Measurements from ENCODE around the gene TSPAN4. TPM values are rescaled to one million over a fixed set of nuclear protein-coding genes. Genes with fewer than 3 reads are reported as not detected.
A peak's percentile ranks its signal among the peaks of the same experiment; 100 is the strongest.

TSPAN4 gene
- total and polyA plus RNA-seq, 2 donors (not counting 1 experiment from before 2014, with no cell fraction given): 2.9 to 7.4 TPM

DNA sequence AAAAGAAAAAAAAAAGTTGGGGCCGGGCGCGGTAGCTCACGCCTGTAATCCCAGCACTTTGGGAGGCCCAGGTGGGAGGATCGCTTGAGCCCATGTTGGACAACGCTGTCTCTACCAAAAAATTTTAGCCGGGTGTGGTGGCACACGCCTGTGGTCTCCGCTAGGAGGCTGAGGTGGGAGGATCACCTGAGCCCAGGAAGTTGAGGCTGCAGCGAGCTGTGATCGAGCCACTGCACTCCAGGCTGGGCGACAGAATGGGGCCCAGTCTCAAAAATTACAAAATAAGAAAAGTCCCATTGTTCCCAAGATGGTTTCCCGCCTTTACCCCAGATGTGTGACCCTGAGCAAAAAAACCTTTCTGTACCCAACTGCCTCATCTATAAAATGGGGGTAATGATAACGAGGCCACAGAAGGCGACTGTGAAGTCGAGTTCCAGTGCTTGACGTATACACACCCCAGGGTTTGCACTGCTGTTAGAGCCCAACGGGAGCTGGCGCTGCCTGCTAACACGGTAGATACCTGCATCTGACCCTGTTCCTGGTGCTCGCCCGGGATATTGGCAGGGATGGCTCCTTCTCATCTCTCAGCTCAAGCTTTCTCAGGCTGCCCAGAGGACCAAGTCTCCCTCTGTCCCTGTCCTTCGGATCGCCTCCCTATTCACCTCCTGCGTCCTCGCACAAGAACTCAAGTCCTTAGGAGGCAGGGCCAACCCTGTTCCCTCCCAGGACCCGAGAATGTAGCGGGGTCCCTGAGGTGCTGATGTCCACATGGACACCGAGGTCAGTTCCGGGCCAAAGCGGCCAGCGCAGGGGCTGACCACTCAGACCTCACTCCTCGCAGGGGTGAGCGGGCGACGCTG is 34.0 kb upstream of the TSPAN4 start:
- CTCF ChIA-PET: interaction anchor here (1.1 to 2.6 kb wide), 4 partner anchors 10 to 254 kb away, joined by 3 to 14 read pairs (median 4); partner anchors contain the start of gene PNPLA2
- ATAC-seq (ENCODE audit: low read depth): no peak

More for the DNA sequence above, 34.0 kb upstream of the TSPAN4 start:
- peak overlapping the region; percentile 83 to 94 for H3K27ac ChIP-seq (ENCODE audit: low read length in 2 of 2)
- peaks cover 2 to 24% of the 10 kb centered on the region in 2 experiments for H3K36me3 ChIP-seq (replicated peaks in 1 of 2; ENCODE audit: control extremely low read depth in 1 of 2, control insufficient read depth in 1 of 2, extremely low read depth in 1 of 2, insufficient read depth in 2 of 2, low read length in 1 of 2)
- Mint-ChIP-seq H3K27ac (peak overlapping the region; percentile 99), H3K9me3 (ENCODE audit: insufficient read depth) (no peaks in the 10 kb centered on the region), H3K27me3 (no peaks in the 10 kb centered on the region), H3K4me3 (peak overlapping the region; percentile 96), H3K4me1 (peaks cover 45% of the 10 kb centered on the region)
- peaks cover 31 to 43% of the 10 kb centered on the region in 2 donors for H3K4me1 ChIP-seq (ENCODE audit: control insufficient read depth in 2 of 2, insufficient read depth in 2 of 2, low read length in 2 of 2)
- TF ChIP-seq, protein P1, sequence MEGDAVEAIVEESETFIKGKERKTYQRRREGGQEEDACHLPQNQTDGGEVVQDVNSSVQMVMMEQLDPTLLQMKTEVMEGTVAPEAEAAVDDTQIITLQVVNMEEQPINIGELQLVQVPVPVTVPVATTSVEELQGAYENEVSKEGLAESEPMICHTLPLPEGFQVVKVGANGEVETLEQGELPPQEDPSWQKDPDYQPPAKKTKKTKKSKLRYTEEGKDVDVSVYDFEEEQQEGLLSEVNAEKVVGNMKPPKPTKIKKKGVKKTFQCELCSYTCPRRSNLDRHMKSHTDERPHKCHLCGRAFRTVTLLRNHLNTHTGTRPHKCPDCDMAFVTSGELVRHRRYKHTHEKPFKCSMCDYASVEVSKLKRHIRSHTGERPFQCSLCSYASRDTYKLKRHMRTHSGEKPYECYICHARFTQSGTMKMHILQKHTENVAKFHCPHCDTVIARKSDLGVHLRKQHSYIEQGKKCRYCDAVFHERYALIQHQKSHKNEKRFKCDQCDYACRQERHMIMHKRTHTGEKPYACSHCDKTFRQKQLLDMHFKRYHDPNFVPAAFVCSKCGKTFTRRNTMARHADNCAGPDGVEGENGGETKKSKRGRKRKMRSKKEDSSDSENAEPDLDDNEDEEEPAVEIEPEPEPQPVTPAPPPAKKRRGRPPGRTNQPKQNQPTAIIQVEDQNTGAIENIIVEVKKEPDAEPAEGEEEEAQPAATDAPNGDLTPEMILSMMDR (IDR thresholded peaks at IDR 0.05): no peak
- no peak for TF ChIP-seq EZH2 (IDR thresholded peaks at IDR 0.05; ENCODE audit: borderline replicate concordance, insufficient read depth, low read depth, low read length, poor library complexity, severe bottlenecking)
- DNase-seq: no peak
- POLR2A ChIA-PET: interaction anchor here (0.8 to 2.9 kb wide), 6 partner anchors 11 to 113 kb away, joined by 3 to 32 read pairs (median 8); partner anchors contain the start of genes PNPLA2, POLR2L, SLC25A22 and TMEM80
- no peaks in the 10 kb centered on the region for H3K9me3 ChIP-seq (ENCODE audit: control extremely low read depth in 1 of 3, control insufficient read depth in 2 of 3, insufficient read depth in 1 of 3, low read length in 2 of 3)
- peak overlapping the region; percentile 93 for H2AFZ ChIP-seq (ENCODE audit: insufficient read depth, low read depth, low read length, poor library complexity, severe bottlenecking)
- peaks cover 41% of the 10 kb centered on the region for H4K20me1 ChIP-seq (ENCODE audit: control insufficient read depth, insufficient read depth, low read length, poor library complexity, severe bottlenecking)
- H3K27me3 ChIP-seq (replicated peaks in 1 of 4; ENCODE audit: control extremely low read depth in 1 of 4, control insufficient read depth in 3 of 4, insufficient read depth in 4 of 4, low read length in 3 of 4): no peaks in the 10 kb centered on the region
- peak overlapping the region; percentile 90 for H3K9ac ChIP-seq (ENCODE audit: low read length)
- H3K4me3 ChIP-seq (ENCODE audit: control extremely low read depth in 1 of 5, extremely low read depth in 1 of 5, insufficient read depth in 1 of 5, low read depth in 2 of 5, low read length in 4 of 5): peak overlapping the region in 4 of 5 experiments; percentile 53 to 95 (median 88)
- peaks cover 38% of the 10 kb centered on the region for H3K79me2 ChIP-seq (ENCODE audit: control insufficient read depth, insufficient read depth, low read length)
- WGBS (ENCODE audit: insufficient coverage): 25% methylated on average over 32 of the region's 36 CpGs
- peak overlapping the region; percentile 87 for H3K4me2 ChIP-seq (replicated peaks; ENCODE audit: low read depth, low read length, poor library complexity, severe bottlenecking)
- intact Hi-C loops (cut with micrococcal nuclease): loop anchor here (1.0 to 5.0 kb wide), 5 partner anchors 10 to 302 kb away; partner anchors contain the start of genes AP2A2, POLR2L, RNH1 and SLC25A22
